A549 (cell line): Measurements from ENCODE around the gene IRF8.

ENCODE experiments used
- CHD4 ChIP-seq: fragments of 200-600 bp; sonication (generic); IDR thresholded peaks from 2 replicates; pipeline ENCODE4 v1.6.1; 2016; ENCODE audit warnings: antibody characterized with exemption, mild to moderate bottlenecking, borderline replicate concordance
- CTCF ChIP-seq: fragments of >200 bp; sonication (Bioruptor Twin); formaldehyde crosslinking; IDR thresholded peaks from 3 replicates; pipeline ENCODE4 v1.5.1; 2016
- FOSL2 ChIP-seq, 2 experiments: fragments of 450-650 bp in 1 of 2; fragments of >200 bp in 1 of 2; sonication (Bioruptor Twin) in 1 of 2; formaldehyde crosslinking; IDR thresholded peaks; 2 replicates each; pipeline versions ENCODE4 v1.5.0 to v1.6.1; 2016 to 2020; ENCODE audit warnings: mild to moderate bottlenecking in 1 of 2, moderate library complexity in 1 of 2
- HES2 ChIP-seq: fragments of >200 bp; sonication (Bioruptor Twin); formaldehyde crosslinking; IDR thresholded peaks from 2 replicates; pipeline ENCODE4 v1.6.1; 2016
- JUN ChIP-seq, 2 experiments: fragments of >200 bp; sonication (Bioruptor Twin); formaldehyde crosslinking; IDR thresholded peaks; 2 replicates in 1 of 2; 3 replicates in 1 of 2; pipeline ENCODE4 v1.6.1; 2016 to 2017
- NR3C1 ChIP-seq: fragments of >200 bp; sonication (Bioruptor Twin); formaldehyde crosslinking; IDR thresholded peaks from 3 replicates; pipeline ENCODE4 v1.6.1; 2017
- POLR2A ChIP-seq: IDR thresholded peaks from 2 replicates; pipeline ENCODE4 v1.6.1; 2012; ENCODE audit warnings: mild to moderate bottlenecking, low read length
- POLR2AphosphoS2 ChIP-seq: conservative IDR thresholded peaks from 2 replicates; pipeline ENCODE4 v1.6.1; 2012; ENCODE audit warnings: low read length, improper control_type of control experiment, inconsistent platforms
- REST ChIP-seq: fragments of 200-600 bp; sonication (generic); IDR thresholded peaks from 2 replicates; pipeline ENCODE4 v1.6.1; 2016; ENCODE audit warnings: antibody characterized with exemption, mild to moderate bottlenecking, moderate library complexity
- RFX5 ChIP-seq: fragments of 450-650 bp; IDR thresholded peaks from 2 replicates; pipeline ENCODE4 v1.7.1; 2014; ENCODE audit warnings: antibody characterized with exemption, mild to moderate bottlenecking, moderate library complexity
- RNF2 ChIP-seq: fragments of 200-600 bp; sonication (generic); IDR thresholded peaks from 2 replicates; pipeline ENCODE4 v1.6.1; 2016; ENCODE audit warnings: low read depth, mild to moderate bottlenecking, antibody characterized with exemption, moderate library complexity, borderline replicate concordance

GRCh38 chr16:85868495-85868894 lies 30.5 kb upstream of the IRF8 start:
- TF ChIP-seq HES2 (no peak), CTCF (no peak), REST (no peak), POLR2AphosphoS2 (no peak), CHD4 (no peak), FOSL2 (IDR thresholded peaks at IDR 0.05) (no peak), FOSL2 (CRISPR knock-in tag; IDR thresholded peaks at IDR 0.05) (no peak), RFX5 (no peak), JUN (IDR thresholded peaks at IDR 0.05) (no peak), RNF2 (no peak), NR3C1 (no peak), POLR2A (no peak)
